Neuronal stem cell (in vitro differentiated cells): ENCODE results near the gene BAZ1A.

Experiments used
- DNase-seq: peaks from one replicate; pipeline ENCODE4 v3.0.0-alpha.2; 2013; ENCODE audit warnings: low spot score
- H2AFZ ChIP-seq: one replicate; pipeline ENCODE4 v1.6.1; 2013; ENCODE audit warnings: mild to moderate bottlenecking, low read length, inconsistent platforms
- H2AK5ac ChIP-seq: 2 replicates; pipeline ENCODE4 v1.6.1; 2013; ENCODE audit warnings: low read depth, mild to moderate bottlenecking, inconsistent platforms, low read length, moderate library complexity, mixed read lengths
- H2BK120ac ChIP-seq: 2 replicates; pipeline ENCODE4 v1.6.1; 2013; ENCODE audit warnings: low read depth, mild to moderate bottlenecking, inconsistent platforms, low read length, moderate library complexity, mixed read lengths
- H2BK12ac ChIP-seq: one replicate; pipeline ENCODE4 v1.6.1; 2013; ENCODE audit warnings: low read length, inconsistent platforms
- H2BK15ac ChIP-seq: 2 replicates; pipeline ENCODE4 v1.6.1; 2013; ENCODE audit warnings: mild to moderate bottlenecking, low read length, inconsistent platforms, mixed read lengths
- H2BK5ac ChIP-seq: one replicate; pipeline ENCODE4 v1.6.1; 2013; ENCODE audit warnings: inconsistent platforms, mild to moderate bottlenecking, low read length, moderate library complexity
- H3K14ac ChIP-seq: one replicate; pipeline ENCODE4 v1.6.1; 2013; ENCODE audit warnings: low read length, inconsistent platforms
- H3K18ac ChIP-seq: 2 replicates; pipeline ENCODE4 v1.6.1; 2013; ENCODE audit warnings: low read length, inconsistent platforms
- H3K23ac ChIP-seq: 2 replicates; pipeline ENCODE4 v1.6.1; 2013; ENCODE audit warnings: low read depth, mild to moderate bottlenecking, mixed read lengths, low read length, inconsistent platforms; ENCODE audit not compliant: poor library complexity
- H3K27ac ChIP-seq: replicated peaks from 3 replicates; pipeline ENCODE4 v1.5.1; 2013; ENCODE audit warnings: low read length, inconsistent platforms
- H3K27me3 ChIP-seq, 3 experiments: 2 replicates each; pipeline ENCODE4 v1.6.1; 2013; ENCODE audit warnings: low read length in 3 of 3, mild to moderate bottlenecking in 2 of 3, inconsistent platforms in 1 of 3, low read depth in 1 of 3, mixed read lengths in 1 of 3, moderate library complexity in 1 of 3; ENCODE audit not compliant: control insufficient read depth in 3 of 3, insufficient read depth in 3 of 3
- H3K36me3 ChIP-seq, 2 donors: replicated peaks in 1 of 2; 2 replicates each; pipeline ENCODE4 v1.6.1; 2013; ENCODE audit warnings: low read length in 2 of 2; ENCODE audit not compliant: control insufficient read depth in 2 of 2, insufficient read depth in 2 of 2
- H3K4ac ChIP-seq: 2 replicates; pipeline ENCODE4 v1.6.1; 2013; ENCODE audit warnings: inconsistent platforms, mild to moderate bottlenecking, low read length, moderate library complexity
- H3K4me1 ChIP-seq, 2 donors: 1 replicate in 1 of 2; 2 replicates in 1 of 2; pipeline ENCODE4 v1.6.1; 2013; ENCODE audit warnings: low read length in 2 of 2, low read depth in 1 of 2; ENCODE audit not compliant: control insufficient read depth in 2 of 2, insufficient read depth in 1 of 2
- H3K4me2 ChIP-seq: one replicate; pipeline ENCODE4 v1.6.1; 2013; ENCODE audit warnings: mild to moderate bottlenecking, low read length, inconsistent platforms; ENCODE audit not compliant: insufficient read depth, poor library complexity, severe bottlenecking
- H3K4me3 ChIP-seq, 2 donors: 2 replicates each; pipeline ENCODE4 v1.5.1; 2013; ENCODE audit warnings: low read length in 2 of 2, mild to moderate bottlenecking in 2 of 2, inconsistent platforms in 1 of 2, moderate library complexity in 1 of 2
- H3K79me1 ChIP-seq: one replicate; pipeline ENCODE4 v1.6.1; 2013; ENCODE audit warnings: low read depth, mild to moderate bottlenecking, inconsistent platforms, low read length, moderate library complexity
- H3K9ac ChIP-seq: one replicate; pipeline ENCODE4 v1.6.1; 2013; ENCODE audit warnings: mild to moderate bottlenecking, low read depth, low read length, inconsistent platforms; ENCODE audit not compliant: poor library complexity
- H3K9me3 ChIP-seq, 2 donors: replicated peaks in 1 of 2; 2 replicates each; pipeline versions ENCODE3 to v1.6.1; 2013; ENCODE audit warnings: low read length in 2 of 2, mild to moderate bottlenecking in 2 of 2, inconsistent platforms in 1 of 2, low read depth in 1 of 2, mixed read lengths in 1 of 2, moderate library complexity in 1 of 2; ENCODE audit not compliant: control insufficient read depth in 2 of 2, insufficient read depth in 1 of 2
- H4K8ac ChIP-seq: one replicate; pipeline ENCODE4 v1.6.1; 2013; ENCODE audit warnings: low read depth, mild to moderate bottlenecking, inconsistent platforms, low read length, moderate library complexity
- H4K91ac ChIP-seq: one replicate; pipeline ENCODE4 v1.6.1; 2013; ENCODE audit warnings: low read length, low read depth, mild to moderate bottlenecking, inconsistent platforms; ENCODE audit not compliant: poor library complexity
- whole genome bisulfite sequencing, 2 donors: extraction: QIAGEN DNeasy Blood & Tissue Kit; methylation state at CpG; one replicate each; pipeline ENCODE4 v1.1.7; 2013; ENCODE audit warnings: missing lambda C conversion rate in 2 of 2, mixed read lengths in 1 of 2; ENCODE audit not compliant: insufficient read length in 2 of 2, insufficient replicate concordance in 1 of 2; ENCODE audit errors: extremely low coverage in 2 of 2; 5-methylcytosine and 5-hydroxymethylcytosine counted together

Gene BAZ1A

GRCh38 chr14:34837801-34838322 is 37.3 kb downstream of the BAZ1A start:
- Histone ChIP-seq H2AK5ac (no peak overlapping the region), H2AFZ (no peak overlapping the region), H3K23ac (no peak overlapping the region), H3K9me3 (no peaks in the 10 kb centered on the region), H3K79me1 (no peaks in the 10 kb centered on the region), H2BK12ac (no peak overlapping the region), H2BK120ac (no peak overlapping the region), H3K9ac (no peak overlapping the region), H2BK15ac (no peak overlapping the region), H3K27me3 (no peaks in the 10 kb centered on the region), H3K4me2 (no peak overlapping the region), H4K8ac (no peak overlapping the region), H3K4me1 (no peaks in the 10 kb centered on the region), H4K91ac (no peak overlapping the region), H3K4me3 (no peak overlapping the region), H3K36me3 (peaks cover 0 to 48% of the 10 kb centered on the region in 2 donors), H3K27ac (no peak overlapping the region), H2BK5ac (no peak overlapping the region), H3K4ac (no peak overlapping the region), H3K14ac (no peak overlapping the region), H3K18ac (no peak overlapping the region)
- no peak for DNase-seq
- WGBS, 2 donors: no CpG with 5 or more reads among the region's 3 CpGs

- H3K9me3 ChIP-seq: no peaks in the 10 kb centered on the region
- H2BK15ac ChIP-seq: no peak overlapping the region
- H3K9ac ChIP-seq: no peak overlapping the region
- no peak overlapping the region for H3K18ac ChIP-seq
- H4K91ac ChIP-seq: no peak overlapping the region
- DNase-seq: no peak
- no peak overlapping the region for H2BK120ac ChIP-seq
- no peak overlapping the region for H3K4me3 ChIP-seq
- no peak overlapping the region for H2AK5ac ChIP-seq
- H3K27ac ChIP-seq: no peak overlapping the region
- no peak overlapping the region for H4K8ac ChIP-seq
- no peak overlapping the region for H2AFZ ChIP-seq
- H3K23ac ChIP-seq: no peak overlapping the region
- H2BK12ac ChIP-seq: no peak overlapping the region
- peaks cover 0 to 33% of the 10 kb centered on the region in 2 donors for H3K36me3 ChIP-seq
- no peaks in the 10 kb centered on the region for H3K79me1 ChIP-seq
- no peaks in the 10 kb centered on the region for H3K27me3 ChIP-seq
- WGBS, 2 donors: no CpG with 5 or more reads among the region's 1 CpG
- no peak overlapping the region for H3K4me2 ChIP-seq
- H3K4me1 ChIP-seq: no peaks in the 10 kb centered on the region
- no peak overlapping the region for H3K4ac ChIP-seq
- no peak overlapping the region for H3K14ac ChIP-seq
- no peak overlapping the region for H2BK5ac ChIP-seq
These were observed 39.8 kb downstream of the BAZ1A start for GRCh38 chr14:34835312-34835711.

GRCh38 chr14:34833549-34834523 is 41.3 kb downstream of the BAZ1A start:
- H3K23ac ChIP-seq: no peak overlapping the region
- no peak overlapping the region for H3K4me3 ChIP-seq
- no CpG with 5 or more reads among the region's 2 CpGs for WGBS, 2 donors
- no peak overlapping the region for H2BK120ac ChIP-seq
- no peak overlapping the region for H3K4ac ChIP-seq
- no peak overlapping the region for H3K4me2 ChIP-seq
- H3K27ac ChIP-seq: no peak overlapping the region
- peaks cover 0 to 28% of the 10 kb centered on the region in 2 donors for H3K36me3 ChIP-seq
- no peaks in the 10 kb centered on the region for H3K4me1 ChIP-seq
- H2BK12ac ChIP-seq: no peak overlapping the region
- H3K18ac ChIP-seq: no peak overlapping the region
- no peaks in the 10 kb centered on the region for H3K9me3 ChIP-seq
- H4K91ac ChIP-seq: no peak overlapping the region
- H3K27me3 ChIP-seq: no peaks in the 10 kb centered on the region
- no peak overlapping the region for H2AFZ ChIP-seq
- H2BK5ac ChIP-seq: no peak overlapping the region
- no peak overlapping the region for H2AK5ac ChIP-seq
- H3K79me1 ChIP-seq: no peaks in the 10 kb centered on the region
- no peak for DNase-seq
- H4K8ac ChIP-seq: no peak overlapping the region
- H3K9ac ChIP-seq: no peak overlapping the region
- no peak overlapping the region for H3K14ac ChIP-seq
- H2BK15ac ChIP-seq: no peak overlapping the region

GRCh38 chr14:34826661-34827060 is 48.5 kb downstream of the BAZ1A start:
- no CpG with 5 or more reads among the region's 2 CpGs for WGBS, 2 donors
- H3K27ac ChIP-seq: no peak overlapping the region

More at GRCh38 chr14:34826661-34827060, 48.5 kb downstream of the BAZ1A start:
- no peak overlapping the region for H3K9ac ChIP-seq
- H3K9me3 ChIP-seq: no peaks in the 10 kb centered on the region
- no peak overlapping the region for H3K4ac ChIP-seq
- H3K27me3 ChIP-seq: no peaks in the 10 kb centered on the region
- no peak overlapping the region for H3K4me3 ChIP-seq
- H3K79me1 ChIP-seq: no peaks in the 10 kb centered on the region
- no peak overlapping the region for H2AFZ ChIP-seq
- no peak overlapping the region for H2BK12ac ChIP-seq
- H3K14ac ChIP-seq: no peak overlapping the region
- H3K4me2 ChIP-seq: no peak overlapping the region
- H3K4me1 ChIP-seq: no peaks in the 10 kb centered on the region
- no peak overlapping the region for H2BK15ac ChIP-seq
- H3K36me3 ChIP-seq: peaks cover 0 to 70% of the 10 kb centered on the region in 2 donors
- no peak overlapping the region for H4K91ac ChIP-seq
- H2BK5ac ChIP-seq: no peak overlapping the region
- H2AK5ac ChIP-seq: no peak overlapping the region
- H2BK120ac ChIP-seq: no peak overlapping the region
- H4K8ac ChIP-seq: no peak overlapping the region
- H3K18ac ChIP-seq: no peak overlapping the region
- no peak overlapping the region for H3K23ac ChIP-seq
- DNase-seq: no peak
